ENCODE measurements around the gene C2orf76.

GRCh38 chr2:119405151-119405550, 38.5 kb upstream of the C2orf76 start:
- TF ChIP-seq CTCF (IDR thresholded peaks at IDR 0.05) (no peak), POLR2AphosphoS5 (IDR thresholded peaks at IDR 0.05) (no peak)

Data from esophagus muscularis mucosa (tissue), 3 donors.